ENCODE data around the gene DSCAM. TPM values are rescaled to one million over a fixed set of nuclear protein-coding genes. Genes with fewer than 3 reads are reported as not detected.

The DSCAM gene
- total and polyA plus RNA-seq, 2 donors (not counting 1 experiment from before 2014, with no cell fraction given): under 0.01 to 0.01 TPM

DNA sequence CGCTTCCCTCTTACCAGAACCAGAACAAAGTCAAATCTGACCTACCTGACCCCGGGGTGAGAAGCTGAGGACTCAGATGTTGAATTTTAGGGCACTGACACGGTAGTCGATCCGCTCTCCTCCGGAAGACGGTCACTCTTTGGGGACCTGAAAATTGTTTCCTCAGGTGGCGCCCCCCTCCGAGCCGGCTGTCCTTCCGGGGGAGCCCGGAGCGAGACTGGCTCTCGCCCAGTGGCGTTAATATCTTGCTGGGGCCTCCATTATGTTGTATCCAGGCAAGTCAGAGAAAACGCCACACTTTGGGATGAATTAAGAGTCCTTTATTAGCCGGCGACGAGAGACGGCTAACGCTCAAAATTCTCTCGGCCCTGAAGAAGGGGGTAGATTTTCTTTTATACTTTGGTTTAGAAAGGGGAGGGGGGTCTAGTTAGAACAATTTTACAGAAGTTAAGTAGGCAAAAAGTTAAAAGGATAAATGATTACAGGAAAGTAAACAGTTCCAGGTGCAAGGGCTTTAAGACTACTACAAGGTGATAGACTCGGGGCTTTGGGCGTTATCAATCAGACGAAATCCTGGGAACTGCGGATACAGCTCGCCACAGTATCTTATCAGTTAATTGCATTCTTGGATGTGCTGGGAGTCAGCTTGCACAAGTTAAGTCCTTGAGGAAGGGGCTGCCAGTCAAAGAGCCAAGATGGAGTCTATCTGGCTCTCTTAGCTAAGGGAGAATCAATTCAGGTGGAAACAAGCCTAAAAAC, 269.5 kb downstream of the DSCAM start:
- Histone ChIP-seq H4K20me1 (ENCODE audit: control insufficient read depth, extremely low read depth, insufficient read depth, low read length) (no peaks in the 10 kb centered on the region), H3K4me3 (replicated peaks in 1 of 4; ENCODE audit: control extremely low read depth in 1 of 4, insufficient read depth in 1 of 4, low read depth in 3 of 4, low read length in 4 of 4) (no peak overlapping the region), H3K36me3 (ENCODE audit: control insufficient read depth, insufficient read depth, low read length) (no peaks in the 10 kb centered on the region), H3K27ac (ENCODE audit: insufficient read depth, low read length) (no peak overlapping the region), H2AFZ (ENCODE audit: low read length) (no peak overlapping the region), H3K9ac (ENCODE audit: insufficient read depth, low read length) (no peak overlapping the region), H3K79me2 (ENCODE audit: control insufficient read depth, insufficient read depth, low read length) (no peaks in the 10 kb centered on the region), H3K4me2 (ENCODE audit: extremely low read depth, insufficient read depth, low read length) (no peak overlapping the region), H3K9me3 (ENCODE audit: control insufficient read depth, insufficient read depth, low read depth, low read length) (no peaks in the 10 kb centered on the region), H3K27me3 (ENCODE audit: control insufficient read depth, insufficient read depth, low read length) (no peaks in the 10 kb centered on the region), H3K4me1 (ENCODE audit: control insufficient read depth, extremely low read depth, insufficient read depth, low read length) (no peaks in the 10 kb centered on the region)
- TF ChIP-seq EZH2 (IDR thresholded peaks at IDR 0.05; ENCODE audit: low read length, missing control alignments): no peak
- TF ChIP-seq, protein P1, sequence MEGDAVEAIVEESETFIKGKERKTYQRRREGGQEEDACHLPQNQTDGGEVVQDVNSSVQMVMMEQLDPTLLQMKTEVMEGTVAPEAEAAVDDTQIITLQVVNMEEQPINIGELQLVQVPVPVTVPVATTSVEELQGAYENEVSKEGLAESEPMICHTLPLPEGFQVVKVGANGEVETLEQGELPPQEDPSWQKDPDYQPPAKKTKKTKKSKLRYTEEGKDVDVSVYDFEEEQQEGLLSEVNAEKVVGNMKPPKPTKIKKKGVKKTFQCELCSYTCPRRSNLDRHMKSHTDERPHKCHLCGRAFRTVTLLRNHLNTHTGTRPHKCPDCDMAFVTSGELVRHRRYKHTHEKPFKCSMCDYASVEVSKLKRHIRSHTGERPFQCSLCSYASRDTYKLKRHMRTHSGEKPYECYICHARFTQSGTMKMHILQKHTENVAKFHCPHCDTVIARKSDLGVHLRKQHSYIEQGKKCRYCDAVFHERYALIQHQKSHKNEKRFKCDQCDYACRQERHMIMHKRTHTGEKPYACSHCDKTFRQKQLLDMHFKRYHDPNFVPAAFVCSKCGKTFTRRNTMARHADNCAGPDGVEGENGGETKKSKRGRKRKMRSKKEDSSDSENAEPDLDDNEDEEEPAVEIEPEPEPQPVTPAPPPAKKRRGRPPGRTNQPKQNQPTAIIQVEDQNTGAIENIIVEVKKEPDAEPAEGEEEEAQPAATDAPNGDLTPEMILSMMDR (conservative IDR thresholded peaks at IDR 0.05 in 1 of 2, IDR thresholded peaks at IDR 0.05 in 1 of 2; ENCODE audit: low read depth in 1 of 2, low read length in 2 of 2): no peak
- no peak for DNase-seq (ENCODE audit: low read depth in 2 of 2)

DNA sequence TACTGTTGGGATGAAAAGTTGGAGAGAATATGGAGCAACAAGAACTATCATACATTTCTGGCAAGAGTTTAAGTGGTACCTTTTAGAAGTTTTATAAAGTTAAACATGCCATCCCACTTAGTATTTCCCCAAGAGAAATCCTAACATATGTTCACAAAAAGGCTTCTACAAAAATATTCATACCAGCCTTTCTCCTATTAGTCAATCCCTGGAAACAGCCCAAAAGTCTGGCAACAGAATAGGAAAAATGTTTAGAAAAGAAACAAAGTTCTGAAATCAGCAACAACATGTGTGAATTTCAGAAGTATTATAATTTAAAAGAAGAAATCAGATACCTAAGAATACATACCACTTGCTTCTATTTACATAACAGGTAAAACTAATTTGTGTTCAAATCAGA, 271.0 kb downstream of the DSCAM start:
- TF ChIP-seq, protein P1 (conservative IDR thresholded peaks at IDR 0.05 in 1 of 2, IDR thresholded peaks at IDR 0.05 in 1 of 2; ENCODE audit: low read depth in 1 of 2, low read length in 2 of 2): no peak
- no peak for TF ChIP-seq EZH2 (IDR thresholded peaks at IDR 0.05; ENCODE audit: low read length, missing control alignments)
- no peak overlapping the region for H2AFZ ChIP-seq (ENCODE audit: low read length)
- H3K4me2 ChIP-seq (ENCODE audit: extremely low read depth, insufficient read depth, low read length): no peak overlapping the region
- H3K79me2 ChIP-seq (ENCODE audit: control insufficient read depth, insufficient read depth, low read length): no peaks in the 10 kb centered on the region
- H3K4me3 ChIP-seq (replicated peaks in 1 of 4; ENCODE audit: control extremely low read depth in 1 of 4, insufficient read depth in 1 of 4, low read depth in 3 of 4, low read length in 4 of 4): no peak overlapping the region
- no peaks in the 10 kb centered on the region for H3K27me3 ChIP-seq (ENCODE audit: control insufficient read depth, insufficient read depth, low read length)
- H4K20me1 ChIP-seq (ENCODE audit: control insufficient read depth, extremely low read depth, insufficient read depth, low read length): no peaks in the 10 kb centered on the region
- H3K36me3 ChIP-seq (ENCODE audit: control insufficient read depth, insufficient read depth, low read length): no peaks in the 10 kb centered on the region
- H3K9me3 ChIP-seq (ENCODE audit: control insufficient read depth, insufficient read depth, low read depth, low read length): no peaks in the 10 kb centered on the region
- DNase-seq (ENCODE audit: low read depth in 2 of 2): peak in 1 of 2 donors; percentile 9
- no peak overlapping the region for H3K9ac ChIP-seq (ENCODE audit: insufficient read depth, low read length)
- H3K4me1 ChIP-seq (ENCODE audit: control insufficient read depth, extremely low read depth, insufficient read depth, low read length): no peaks in the 10 kb centered on the region
- H3K27ac ChIP-seq (ENCODE audit: insufficient read depth, low read length): no peak overlapping the region

DNA sequence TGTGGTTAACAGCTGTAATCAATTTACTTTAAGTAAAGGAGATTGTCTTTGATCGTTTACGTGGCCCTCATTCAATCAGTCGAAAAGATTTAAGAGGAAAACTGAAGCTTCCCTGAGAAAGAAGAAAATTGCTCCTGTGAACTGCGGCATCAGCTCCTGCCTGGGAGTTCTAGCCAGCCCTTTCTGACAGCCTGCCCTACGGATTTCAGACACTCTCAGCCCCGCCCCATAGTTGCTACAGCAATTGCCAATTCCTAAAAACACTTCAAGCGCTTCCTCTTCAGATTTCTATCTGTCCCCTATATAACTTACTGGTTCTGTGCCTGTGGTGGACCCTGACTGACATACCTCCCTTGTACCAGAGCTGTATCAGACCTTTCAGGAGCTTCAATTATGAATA, 277.6 kb downstream of the DSCAM start:
- H3K9ac ChIP-seq (ENCODE audit: insufficient read depth, low read length): no peak overlapping the region
- H3K27ac ChIP-seq (ENCODE audit: insufficient read depth, low read length): no peak overlapping the region
- no peak for DNase-seq (ENCODE audit: low read depth in 2 of 2)
- no peaks in the 10 kb centered on the region for H3K9me3 ChIP-seq (ENCODE audit: control insufficient read depth, insufficient read depth, low read depth, low read length)
- H3K4me1 ChIP-seq (ENCODE audit: control insufficient read depth, extremely low read depth, insufficient read depth, low read length): no peaks in the 10 kb centered on the region
- H3K36me3 ChIP-seq (ENCODE audit: control insufficient read depth, insufficient read depth, low read length): no peaks in the 10 kb centered on the region
- no peak overlapping the region for H2AFZ ChIP-seq (ENCODE audit: low read length)
- no peaks in the 10 kb centered on the region for H3K79me2 ChIP-seq (ENCODE audit: control insufficient read depth, insufficient read depth, low read length)
- no peak overlapping the region for H3K4me2 ChIP-seq (ENCODE audit: extremely low read depth, insufficient read depth, low read length)
- no peaks in the 10 kb centered on the region for H4K20me1 ChIP-seq (ENCODE audit: control insufficient read depth, extremely low read depth, insufficient read depth, low read length)
- no peaks in the 10 kb centered on the region for H3K27me3 ChIP-seq (ENCODE audit: control insufficient read depth, insufficient read depth, low read length)
- H3K4me3 ChIP-seq (replicated peaks in 1 of 4; ENCODE audit: control extremely low read depth in 1 of 4, insufficient read depth in 1 of 4, low read depth in 3 of 4, low read length in 4 of 4): no peak overlapping the region
- no peak for TF ChIP-seq EZH2 (IDR thresholded peaks at IDR 0.05; ENCODE audit: low read length, missing control alignments)
